ENCODE measurements around the gene BZW2.

DNA sequence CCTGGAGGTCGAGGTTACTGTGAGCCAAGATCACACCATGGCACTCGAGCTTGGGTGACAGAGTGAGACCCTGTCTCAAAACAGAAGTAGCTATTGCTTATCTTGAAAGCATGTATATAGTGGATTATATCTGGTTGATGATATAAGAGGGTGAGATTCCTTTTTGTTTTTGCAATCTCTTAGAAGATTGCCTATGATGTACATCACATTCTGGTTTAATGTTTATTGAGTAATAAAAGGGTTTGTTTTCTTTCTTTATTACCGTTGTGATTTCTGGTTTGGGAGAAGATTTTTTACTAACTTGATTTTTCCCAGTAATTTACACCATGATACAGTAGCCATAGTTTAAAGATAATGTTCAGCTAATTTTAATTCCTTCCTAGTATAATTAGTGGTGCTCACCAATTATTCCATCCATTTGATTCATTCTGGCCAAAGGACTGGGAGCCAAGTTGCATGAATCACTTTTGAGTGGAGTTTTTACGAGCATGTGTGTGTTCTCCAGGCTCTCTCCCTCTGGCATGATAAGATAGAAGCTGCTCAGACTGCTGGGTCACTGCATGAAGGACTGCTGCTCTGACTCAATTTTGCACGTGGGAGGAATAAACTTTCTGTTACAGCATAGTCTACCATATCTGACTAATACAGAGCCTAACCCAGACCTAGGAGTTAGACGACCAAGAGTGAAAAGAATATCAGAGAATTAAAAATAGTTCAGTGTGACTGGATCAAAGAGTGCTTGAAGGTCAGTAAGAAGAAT lies 94.1 kb downstream of the BZW2 start:
- TF ChIP-seq, protein P1, sequence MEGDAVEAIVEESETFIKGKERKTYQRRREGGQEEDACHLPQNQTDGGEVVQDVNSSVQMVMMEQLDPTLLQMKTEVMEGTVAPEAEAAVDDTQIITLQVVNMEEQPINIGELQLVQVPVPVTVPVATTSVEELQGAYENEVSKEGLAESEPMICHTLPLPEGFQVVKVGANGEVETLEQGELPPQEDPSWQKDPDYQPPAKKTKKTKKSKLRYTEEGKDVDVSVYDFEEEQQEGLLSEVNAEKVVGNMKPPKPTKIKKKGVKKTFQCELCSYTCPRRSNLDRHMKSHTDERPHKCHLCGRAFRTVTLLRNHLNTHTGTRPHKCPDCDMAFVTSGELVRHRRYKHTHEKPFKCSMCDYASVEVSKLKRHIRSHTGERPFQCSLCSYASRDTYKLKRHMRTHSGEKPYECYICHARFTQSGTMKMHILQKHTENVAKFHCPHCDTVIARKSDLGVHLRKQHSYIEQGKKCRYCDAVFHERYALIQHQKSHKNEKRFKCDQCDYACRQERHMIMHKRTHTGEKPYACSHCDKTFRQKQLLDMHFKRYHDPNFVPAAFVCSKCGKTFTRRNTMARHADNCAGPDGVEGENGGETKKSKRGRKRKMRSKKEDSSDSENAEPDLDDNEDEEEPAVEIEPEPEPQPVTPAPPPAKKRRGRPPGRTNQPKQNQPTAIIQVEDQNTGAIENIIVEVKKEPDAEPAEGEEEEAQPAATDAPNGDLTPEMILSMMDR (IDR thresholded peaks at IDR 0.05), result no peak
- no peak for TF ChIP-seq REST (IDR thresholded peaks at IDR 0.05; ENCODE audit: insufficient read depth in 1 of 2, low read depth in 2 of 2, low read length in 1 of 2)
- no peak for TF ChIP-seq POLR2AphosphoS5 (IDR thresholded peaks at IDR 0.05; ENCODE audit: low read depth, low read length)

Measured in Panc1 (cell line).